Esophagus squamous epithelium (tissue), 5 donors: ENCODE data around the gene ARHGEF28. TPM values are rescaled to one million over a fixed set of nuclear protein-coding genes. Genes with fewer than 3 reads are reported as not detected.

ENCODE experiments used
- DNase-seq: peaks from one replicate; lab custom pipeline; 2025; lab: John Stamatoyannopoulos, UW
- H3K27ac ChIP-seq, 4 donors: fragments of 200-600 bp; sonication (generic); one replicate each; pipeline ENCODE4 v1.5.1; 2016 to 2019; ENCODE audit warnings: mild to moderate bottlenecking in 1 of 4
- H3K27me3 ChIP-seq, 4 donors: fragments of 200-600 bp; sonication (generic); 1 replicate in 3 of 4; 2 replicates in 1 of 4; pipeline versions ENCODE4 v1.5.1 to v1.6.0; 2017 to 2021; ENCODE audit warnings: antibody characterized with exemption in 1 of 4
- H3K36me3 ChIP-seq, 3 donors: fragments of 200-600 bp; sonication (generic); one replicate each; pipeline ENCODE4 v1.5.1; 2016 to 2019
- H3K4me1 ChIP-seq, 3 donors: fragments of 200-600 bp; sonication (generic); one replicate each; pipeline ENCODE4 v1.5.1; 2017 to 2019
- H3K4me3 ChIP-seq, 4 donors: fragments of 200-600 bp; sonication (generic); 1 replicate in 3 of 4; 2 replicates in 1 of 4; pipeline ENCODE4 v1.5.1; 2016 to 2019; ENCODE audit warnings: mild to moderate bottlenecking in 2 of 4, moderate library complexity in 1 of 4
- H3K9me3 ChIP-seq, 3 donors: fragments of 200-600 bp; sonication (generic); one replicate each; pipeline ENCODE4 v1.5.1; 2016 to 2019
- POLR2A ChIP-seq, 4 donors: fragments of 450-650 bp; IDR thresholded peaks; one replicate each; pipeline ENCODE4 v1.6.1; 2017; ENCODE audit warnings: antibody characterized with exemption in 4 of 4, mild to moderate bottlenecking in 4 of 4, moderate library complexity in 3 of 4
- WGBS, 2 donors: methylation state at CpG; one replicate each; pipeline ENCODE4 v1.1.5; 2018; 5-methylcytosine and 5-hydroxymethylcytosine counted together
- intact Hi-C: fragments of 100-400 bp; cut with DNase I; formaldehyde crosslinking; loops from one replicate; pipeline ENCODE4 v1.15.0; 2022
- total RNA-seq, 4 donors: library from RNA; depleted of rRNA; stranded (reverse); fragments of >200 nt; gene quantifications; one replicate each; pipeline ENCODE4 v1.1.0, GENCODE V29; 2016
- TF ChIP-seq, protein P1 (sequence below), 6 experiments: fragments of 450-650 bp in 4 of 6; fragments of 200-600 bp in 2 of 6; sonication (generic) in 2 of 6; IDR thresholded peaks; one replicate each; pipeline ENCODE4 v1.5.1; 2016 to 2019; ENCODE audit warnings: antibody characterized with exemption in 6 of 6, mild to moderate bottlenecking in 4 of 6, moderate library complexity in 4 of 6
- donor health status: DM: yes; HTN: yes; CAD: no.

Gene ARHGEF28
- total RNA-seq, 4 donors from 2014 or later, result 9.2 to 34.3 (median 12.7) TPM

DNA sequence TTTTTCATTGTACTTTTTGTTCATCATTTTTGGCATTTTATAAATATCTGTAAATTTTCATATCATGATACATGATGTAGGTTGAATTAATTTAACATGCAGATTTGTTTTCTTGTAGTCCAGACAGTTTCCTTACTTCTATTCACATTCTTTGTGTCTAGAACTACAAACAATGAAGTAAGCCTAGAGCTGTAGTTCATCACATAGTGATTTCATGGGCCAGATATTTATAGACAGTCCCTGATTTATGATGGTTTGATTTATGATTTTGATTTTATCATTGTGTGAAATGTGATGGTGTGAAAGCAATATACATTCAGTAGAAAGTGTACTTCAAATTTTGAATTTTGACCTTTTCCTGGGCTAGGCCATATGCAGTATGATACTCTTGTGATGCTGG, 139.0 kb downstream of the ARHGEF28 start:
- no peak for TF ChIP-seq POLR2A (IDR thresholded peaks at IDR 0.05)
- TF ChIP-seq, protein P1, sequence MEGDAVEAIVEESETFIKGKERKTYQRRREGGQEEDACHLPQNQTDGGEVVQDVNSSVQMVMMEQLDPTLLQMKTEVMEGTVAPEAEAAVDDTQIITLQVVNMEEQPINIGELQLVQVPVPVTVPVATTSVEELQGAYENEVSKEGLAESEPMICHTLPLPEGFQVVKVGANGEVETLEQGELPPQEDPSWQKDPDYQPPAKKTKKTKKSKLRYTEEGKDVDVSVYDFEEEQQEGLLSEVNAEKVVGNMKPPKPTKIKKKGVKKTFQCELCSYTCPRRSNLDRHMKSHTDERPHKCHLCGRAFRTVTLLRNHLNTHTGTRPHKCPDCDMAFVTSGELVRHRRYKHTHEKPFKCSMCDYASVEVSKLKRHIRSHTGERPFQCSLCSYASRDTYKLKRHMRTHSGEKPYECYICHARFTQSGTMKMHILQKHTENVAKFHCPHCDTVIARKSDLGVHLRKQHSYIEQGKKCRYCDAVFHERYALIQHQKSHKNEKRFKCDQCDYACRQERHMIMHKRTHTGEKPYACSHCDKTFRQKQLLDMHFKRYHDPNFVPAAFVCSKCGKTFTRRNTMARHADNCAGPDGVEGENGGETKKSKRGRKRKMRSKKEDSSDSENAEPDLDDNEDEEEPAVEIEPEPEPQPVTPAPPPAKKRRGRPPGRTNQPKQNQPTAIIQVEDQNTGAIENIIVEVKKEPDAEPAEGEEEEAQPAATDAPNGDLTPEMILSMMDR (IDR thresholded peaks at IDR 0.05), result no peak
- Histone ChIP-seq H3K4me3 (no peak overlapping the region), H3K4me1 (peaks cover 0 to 5% (median 0%) of the 10 kb centered on the region in 3 donors), H3K36me3 (peaks cover 0 to 14% (median 0%) of the 10 kb centered on the region in 3 donors), H3K9me3 (peaks cover 0 to 7% (median 0%) of the 10 kb centered on the region in 3 donors), H3K27ac (no peak overlapping the region), H3K27me3 (no peaks in the 10 kb centered on the region)
- intact Hi-C loops, result no loop called here
- DNase-seq, result no peak

DNA sequence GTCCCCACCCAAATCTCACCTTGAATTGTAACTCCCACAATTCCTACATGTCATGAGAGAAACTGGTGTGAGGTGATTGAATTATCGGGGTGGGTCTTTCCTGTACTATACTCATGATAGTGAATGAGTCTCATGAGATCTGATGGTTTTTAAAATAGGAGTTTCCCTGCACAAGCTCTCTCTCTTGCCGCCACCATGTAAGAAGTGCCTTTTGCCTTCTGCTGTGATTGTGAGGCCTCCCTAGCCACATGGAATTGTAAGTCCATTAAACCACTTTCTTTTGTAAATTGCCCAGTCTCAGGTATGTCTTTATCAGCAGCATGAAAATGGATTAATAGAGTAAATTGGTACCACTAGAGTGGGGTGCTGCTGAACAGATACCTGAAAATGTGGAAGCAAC, 140.9 kb downstream of the ARHGEF28 start:
- H3K27me3 ChIP-seq, result no peaks in the 10 kb centered on the region
- TF ChIP-seq, protein P1 (IDR thresholded peaks at IDR 0.05), result no peak
- TF ChIP-seq POLR2A (IDR thresholded peaks at IDR 0.05), result no peak
- no peak overlapping the region for H3K27ac ChIP-seq
- intact Hi-C loops, result no loop called here
- no peak for DNase-seq
- no peaks in the 10 kb centered on the region for H3K4me1 ChIP-seq
- WGBS, 2 donors, result 92 to 96% methylated on average over 2 of the region's 2 CpGs
- H3K36me3 ChIP-seq, result peaks cover 0 to 14% (median 0%) of the 10 kb centered on the region in 3 donors
- peaks cover 0 to 7% (median 0%) of the 10 kb centered on the region in 3 donors for H3K9me3 ChIP-seq
- H3K4me3 ChIP-seq, result no peak overlapping the region

DNA sequence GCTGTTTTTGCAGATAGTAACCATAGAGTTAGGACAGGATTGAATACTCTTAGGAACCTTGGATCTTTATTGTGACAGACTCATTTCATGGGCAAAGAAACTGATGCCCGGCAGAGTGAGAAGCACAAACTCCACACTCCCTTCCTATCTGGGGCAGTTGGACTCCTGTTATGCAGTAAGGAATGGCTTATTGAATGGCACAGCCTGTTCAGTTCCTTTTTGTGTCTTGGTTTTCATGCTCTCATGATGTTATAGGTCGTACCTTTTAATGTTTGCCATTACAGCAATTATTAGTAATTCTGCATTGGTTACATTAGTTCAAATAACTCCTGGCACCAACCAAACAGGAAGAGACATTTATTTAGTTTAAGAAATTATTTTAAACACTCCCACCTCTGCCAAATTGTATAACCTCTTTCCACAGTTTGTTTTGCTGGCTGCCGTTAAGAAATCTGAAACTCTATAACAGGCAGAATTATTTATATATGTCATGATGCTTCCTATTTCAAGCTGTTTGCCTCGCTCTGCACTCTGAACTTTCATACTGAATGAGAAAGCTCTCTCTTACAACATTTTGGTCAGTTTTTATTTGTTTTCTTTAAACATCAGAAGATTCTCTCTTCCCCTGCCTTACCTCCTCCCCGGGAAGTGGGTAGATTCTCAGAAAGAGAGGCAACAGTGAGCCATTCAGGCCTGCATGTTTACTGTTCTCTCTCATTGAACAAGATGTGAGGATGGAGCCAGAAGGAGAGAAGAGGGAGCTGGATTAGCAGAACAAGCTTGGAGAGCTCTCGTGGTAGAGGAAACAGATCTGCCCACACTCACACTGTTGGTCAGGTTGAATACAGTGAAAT, 144.4 kb downstream of the ARHGEF28 start:
- Histone ChIP-seq H3K36me3 (peaks cover 0 to 14% (median 0%) of the 10 kb centered on the region in 3 donors), H3K4me1 (no peaks in the 10 kb centered on the region), H3K9me3 (peaks cover 0 to 7% (median 0%) of the 10 kb centered on the region in 3 donors), H3K27ac (no peak overlapping the region), H3K27me3 (no peaks in the 10 kb centered on the region), H3K4me3 (no peak overlapping the region)
- intact Hi-C loops, result no loop called here
- TF ChIP-seq POLR2A (IDR thresholded peaks at IDR 0.05), result no peak
- TF ChIP-seq, protein P1 (IDR thresholded peaks at IDR 0.05), result no peak
- 55 to 59% methylated on average over 5 to 6 of the region's 6 CpGs for WGBS, 2 donors
- no peak for DNase-seq

DNA sequence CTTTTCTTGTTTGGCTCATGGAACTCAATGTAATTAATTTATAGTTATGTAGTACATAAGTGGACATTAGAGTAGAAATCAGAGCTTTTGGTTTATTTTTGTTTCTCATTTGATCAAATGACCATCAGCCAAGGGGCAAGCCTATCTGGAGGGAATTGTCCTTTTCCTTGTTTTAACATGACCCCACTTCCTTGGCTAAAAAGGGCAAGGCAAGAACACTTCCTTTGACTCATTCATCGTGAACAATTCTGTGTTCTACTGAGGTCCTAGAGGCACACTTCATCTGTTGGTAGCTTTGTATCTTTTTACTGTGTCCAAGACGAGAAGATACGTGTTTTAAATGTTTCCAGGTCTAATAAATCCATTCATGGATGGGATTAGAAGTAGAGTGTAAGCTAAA, 148.9 kb downstream of the ARHGEF28 start:
- Histone ChIP-seq H3K36me3 (peaks cover 0 to 24% (median 0%) of the 10 kb centered on the region in 3 donors), H3K27ac (no peak overlapping the region), H3K27me3 (no peaks in the 10 kb centered on the region), H3K4me3 (no peak overlapping the region), H3K9me3 (no peaks in the 10 kb centered on the region), H3K4me1 (no peaks in the 10 kb centered on the region)
- TF ChIP-seq POLR2A (IDR thresholded peaks at IDR 0.05), result no peak
- TF ChIP-seq, protein P1 (IDR thresholded peaks at IDR 0.05), result no peak
- WGBS, 2 donors, result 71 to 81% methylated on average over 3 of the region's 3 CpGs
- intact Hi-C loops, result no loop called here
- DNase-seq, result no peak

DNA sequence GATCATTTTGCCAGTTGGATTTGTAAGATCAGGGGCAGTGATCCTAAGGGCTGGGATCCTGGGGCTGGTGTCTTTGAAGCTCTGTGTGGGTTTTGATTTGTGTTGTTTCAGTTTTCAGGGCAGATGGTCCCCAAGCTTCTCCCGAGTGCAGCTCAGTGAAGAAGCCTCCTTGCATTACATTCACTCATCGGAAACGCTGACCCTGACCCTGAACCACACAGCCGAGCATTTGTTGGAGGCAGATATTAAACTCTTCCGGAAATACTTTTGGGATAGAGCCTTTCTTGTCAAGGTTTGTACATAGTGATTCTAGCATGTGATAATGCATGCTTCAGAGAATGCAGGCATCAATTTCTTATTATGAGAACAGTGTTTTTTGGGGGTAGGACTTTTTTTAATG, 150.4 kb downstream of the ARHGEF28 start:
- no peaks in the 10 kb centered on the region for H3K9me3 ChIP-seq
- no peak overlapping the region for H3K4me3 ChIP-seq
- H3K27me3 ChIP-seq, result no peaks in the 10 kb centered on the region
- H3K36me3 ChIP-seq, result peaks cover 0 to 33% (median 0%) of the 10 kb centered on the region in 3 donors
- DNase-seq, result no peak
- H3K27ac ChIP-seq, result no peak overlapping the region
- 68 to 91% methylated on average over 4 to 5 of the region's 5 CpGs for WGBS, 2 donors
- H3K4me1 ChIP-seq, result no peaks in the 10 kb centered on the region
- intact Hi-C loops, result no loop called here
- TF ChIP-seq, protein P1 (IDR thresholded peaks at IDR 0.05), result no peak
- TF ChIP-seq POLR2A (IDR thresholded peaks at IDR 0.05), result no peak
